NCI-H128 (cell line): ENCODE results near the gene SRPK2.
"Not testable (repeated sequence)": the region's sequence is repeated elsewhere in the genome, so short reads cannot be mapped to it uniquely, and the experiment has no call there.

Experiments
- DNase-seq: peaks from one replicate; lab custom pipeline; 2025; ENCODE audit not compliant: unreplicated experiment; lab: John Stamatoyannopoulos, UW

SRPK2 gene

GRCh38 chr7:105376908-105377533 is 11.7 kb downstream of the SRPK2 start:
- no peak for DNase-seq

- DNase-seq = no peak
Measured at GRCh38 chr7:105369944-105370343, 18.8 kb downstream of the SRPK2 start.

GRCh38 chr7:105367458-105367857 is 21.3 kb downstream of the SRPK2 start:
- DNase-seq = no peak

- no peak for DNase-seq
Measured at GRCh38 chr7:105365541-105366534, 22.9 kb downstream of the SRPK2 start.

DNA sequence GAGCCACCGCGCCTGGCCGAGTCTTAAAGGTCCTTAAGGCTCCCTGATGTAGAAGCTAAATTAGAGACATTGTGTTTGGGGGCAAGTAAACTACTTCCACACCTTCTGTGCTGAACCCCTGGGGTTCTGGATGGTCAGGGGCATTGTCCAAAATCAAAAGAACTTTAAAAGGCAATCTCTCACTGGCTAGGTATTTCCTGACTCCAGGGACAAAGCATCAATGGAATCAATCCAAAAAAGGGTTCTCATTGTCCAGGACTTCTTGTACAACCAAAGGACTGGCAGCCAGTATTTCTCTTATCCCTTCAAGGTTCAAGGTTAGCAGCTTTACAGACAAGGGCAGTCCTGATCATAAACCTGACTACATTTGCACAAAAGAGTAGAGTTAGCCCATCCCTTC is 24.0 kb downstream of the SRPK2 start:
- DNase-seq = no peak

GRCh38 chr7:105363657-105364056 is 25.1 kb downstream of the SRPK2 start:
- DNase-seq = not testable (repeated sequence)

DNA sequence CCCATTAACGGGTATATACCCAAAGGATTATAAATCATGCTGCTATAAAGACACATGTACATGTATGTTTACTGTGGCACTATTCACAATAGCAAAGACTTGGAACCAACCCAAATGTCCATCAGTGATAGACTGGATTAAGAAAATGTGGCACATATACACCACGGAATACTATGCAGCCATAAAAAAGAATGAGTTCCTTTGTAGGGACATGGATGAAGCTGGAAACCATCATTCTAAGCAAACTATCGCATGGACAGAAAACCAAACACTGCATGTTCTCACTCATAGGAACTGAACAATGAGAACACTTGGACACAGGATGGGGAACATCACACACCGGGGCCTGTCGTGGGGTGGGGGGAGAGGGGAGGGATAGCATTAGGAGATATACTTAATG is 26.0 kb downstream of the SRPK2 start:
- not testable (repeated sequence) for DNase-seq

- not testable (repeated sequence) for DNase-seq
Measured at GRCh38 chr7:105361995-105362394, 26.7 kb downstream of the SRPK2 start.

DNA sequence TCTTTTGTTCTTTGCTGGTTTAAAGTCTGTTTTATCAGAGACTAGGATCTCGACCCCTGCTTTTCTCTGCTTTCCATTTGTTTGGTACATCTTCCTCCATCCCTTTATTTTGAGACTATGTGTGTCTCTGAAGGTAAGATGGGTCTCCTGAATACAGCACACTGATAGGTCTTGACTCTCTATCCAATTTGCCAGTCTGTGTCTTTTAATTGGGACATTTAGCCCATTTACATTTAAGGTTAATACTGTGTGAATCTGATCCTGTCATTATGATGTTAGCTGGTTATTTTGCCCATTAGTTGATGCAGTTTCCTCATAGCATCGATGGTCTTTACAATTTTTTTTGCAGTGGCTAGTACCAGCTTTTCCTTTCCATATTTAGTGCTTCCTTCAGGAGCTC is 28.6 kb downstream of the SRPK2 start:
- DNase-seq = not testable (repeated sequence)

- no peak for DNase-seq
Measured at GRCh38 chr7:105355701-105356100, 33.0 kb downstream of the SRPK2 start.

- no peak for DNase-seq
Measured at GRCh38 chr7:105354383-105354782, 34.3 kb downstream of the SRPK2 start.

DNA sequence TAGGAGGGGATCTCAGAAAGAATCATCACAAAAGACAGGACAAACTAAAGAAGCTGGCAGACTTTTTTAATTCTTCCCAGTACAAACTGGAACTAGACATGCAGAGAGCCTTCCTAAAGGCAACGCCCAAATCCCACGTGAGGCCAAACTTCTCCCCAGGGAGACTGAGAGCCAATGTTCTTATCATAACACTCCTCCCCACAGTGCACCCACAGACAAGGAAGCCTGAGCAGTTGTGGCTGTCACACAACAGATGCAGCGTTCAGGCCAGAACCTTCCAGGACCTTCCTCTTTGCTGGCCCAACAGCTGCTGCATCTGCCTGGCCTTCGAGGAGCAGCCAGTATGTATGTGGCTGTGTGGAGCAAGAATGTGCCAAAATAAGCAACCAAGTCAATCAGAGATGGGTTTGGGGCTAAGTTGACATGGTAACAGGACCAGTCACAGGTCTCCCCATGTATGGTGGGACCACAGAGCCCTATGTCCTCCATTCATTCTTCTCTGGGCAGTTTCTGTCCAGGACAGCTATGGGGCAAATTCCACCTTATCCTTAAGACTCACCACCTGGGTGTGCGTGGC is 34.9 kb downstream of the SRPK2 start:
- DNase-seq = no peak

DNA sequence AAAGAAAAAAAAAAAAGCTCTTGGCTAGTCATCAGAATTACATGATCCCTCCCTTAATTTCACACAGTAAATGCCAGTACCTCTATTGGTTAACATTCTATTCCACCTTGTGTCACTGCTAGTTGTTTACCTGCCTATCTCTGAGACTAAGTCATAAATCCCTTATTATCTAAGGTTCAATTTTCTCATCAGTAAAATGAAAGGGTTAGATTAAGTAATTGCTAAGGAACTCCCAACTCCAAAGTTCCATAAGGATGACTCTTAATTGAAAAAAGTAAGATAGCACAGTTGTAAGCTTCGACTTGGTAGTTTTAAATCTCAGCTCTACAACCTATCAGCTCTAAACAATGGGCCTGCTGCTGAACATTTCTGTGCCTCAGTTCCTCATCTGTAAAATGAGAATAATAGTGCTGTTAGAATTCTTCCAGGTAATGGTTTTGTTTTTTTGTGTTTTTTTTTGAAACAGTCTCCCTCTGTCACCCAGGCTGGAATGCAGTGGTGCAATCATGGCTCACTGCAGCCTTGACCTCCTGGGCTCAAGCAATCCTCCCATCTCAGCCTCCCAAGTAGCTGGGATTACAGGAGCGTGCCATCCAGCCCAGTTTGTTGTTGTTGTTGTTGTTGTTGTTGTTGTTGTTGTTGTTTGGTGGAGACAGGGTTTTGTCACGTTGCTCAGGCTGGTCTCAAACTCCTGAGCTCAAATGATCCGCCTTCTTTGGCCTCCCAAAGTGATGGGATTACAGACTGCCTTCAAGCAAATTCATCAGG is 35.6 kb downstream of the SRPK2 start:
- no peak for DNase-seq

DNA sequence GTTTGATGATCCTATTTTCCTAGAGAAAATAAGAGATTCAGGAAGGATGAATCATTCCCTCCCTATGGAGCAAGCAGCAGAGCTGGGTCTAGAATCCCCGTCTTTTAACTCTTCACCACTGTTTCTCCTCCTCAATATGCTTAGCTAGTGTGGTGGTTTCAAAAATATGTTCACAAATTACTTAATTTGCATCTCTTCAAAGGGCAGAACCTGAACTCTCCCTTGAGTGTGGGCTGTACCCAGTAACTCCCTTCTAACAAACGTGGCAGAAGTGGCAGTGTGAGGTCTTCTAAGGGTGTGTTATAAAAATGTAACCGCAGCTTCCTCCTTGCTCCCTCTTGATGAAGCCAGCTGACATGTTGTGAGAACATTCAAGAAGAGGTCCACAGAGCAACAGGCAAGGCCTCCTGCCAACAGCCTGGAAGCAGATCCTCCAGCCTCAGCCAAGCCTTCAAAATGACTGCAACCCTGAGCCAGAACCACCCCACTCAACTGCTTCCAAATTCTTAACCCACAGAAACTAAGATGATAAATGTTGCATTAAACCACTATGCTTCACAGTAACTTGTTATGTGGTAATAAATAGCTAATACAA is 36.6 kb downstream of the SRPK2 start:
- no peak for DNase-seq

GRCh38 chr7:105350906-105351305 is 37.8 kb downstream of the SRPK2 start:
- DNase-seq = no peak

DNA sequence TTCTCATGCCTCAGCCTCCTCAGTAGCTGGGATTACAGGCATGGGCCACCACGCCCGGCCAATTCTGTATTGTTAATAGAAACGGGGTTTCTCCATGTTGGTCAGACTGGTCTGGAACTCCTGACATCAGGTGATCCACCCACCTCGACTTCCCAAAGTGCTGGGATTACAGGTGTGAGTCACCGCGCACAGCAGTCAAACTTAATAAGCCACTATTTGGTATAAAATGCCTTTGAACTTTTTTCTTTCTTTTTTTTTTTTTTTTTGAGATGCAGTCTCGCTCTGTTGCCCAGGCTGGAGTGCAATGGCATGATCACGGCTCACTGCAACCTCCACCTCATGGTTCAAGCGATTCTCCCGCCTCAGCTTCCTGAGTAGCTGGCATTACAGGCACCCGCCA is 40.5 kb downstream of the SRPK2 start:
- DNase-seq = not testable (repeated sequence)

GRCh38 chr7:105346593-105347322 is 42.0 kb downstream of the SRPK2 start:
- DNase-seq = no peak

GRCh38 chr7:105346138-105346537 is 42.6 kb downstream of the SRPK2 start:
- DNase-seq = no peak

DNA sequence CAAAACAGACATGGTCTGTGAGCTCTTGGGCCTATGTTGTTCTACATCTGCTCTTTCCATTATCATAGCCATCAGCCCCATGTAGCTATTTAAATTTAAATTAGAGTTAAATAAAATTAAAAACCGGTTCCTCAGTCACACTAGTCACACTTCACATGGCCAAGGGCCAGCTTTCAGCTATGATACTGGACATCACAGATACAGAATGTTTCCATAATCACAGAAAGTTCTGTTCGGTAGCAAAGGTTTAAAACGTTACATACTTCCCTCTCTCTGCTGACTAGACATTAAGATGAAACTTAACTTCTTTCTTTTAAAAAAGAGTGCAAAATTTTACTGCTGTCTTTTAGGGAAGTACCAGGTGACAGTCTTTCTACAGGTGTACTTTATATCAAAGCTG is 43.0 kb downstream of the SRPK2 start:
- DNase-seq = no peak

DNA sequence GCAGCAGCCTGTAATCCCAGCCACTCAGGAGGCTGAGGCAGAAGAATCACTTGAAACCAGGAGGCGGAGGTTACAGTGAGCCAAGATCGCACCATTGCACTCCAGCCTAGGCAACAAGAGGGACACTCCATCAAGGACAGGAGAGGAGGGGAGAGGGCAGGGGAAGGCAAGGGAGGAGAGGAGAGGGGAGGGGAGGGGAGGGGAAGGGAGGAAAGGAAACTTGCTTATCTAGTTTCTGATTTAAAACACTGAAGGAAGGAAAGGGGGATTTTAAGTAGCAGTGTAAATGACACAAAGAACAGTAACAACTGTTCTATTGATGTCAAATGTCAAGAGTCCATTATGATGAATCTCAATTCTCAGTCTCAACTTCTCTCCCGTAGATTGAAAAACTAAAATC is 43.7 kb downstream of the SRPK2 start:
- no peak for DNase-seq
